Neutrophil (primary cell): Measurements from ENCODE around the gene RGL2.

ENCODE experiments used
- H3K27ac ChIP-seq: fragments of 200-600 bp; sonication (generic); 2 replicates; pipeline ENCODE4 v1.5.1; 2016; ENCODE audit warnings: mild to moderate bottlenecking, moderate library complexity
- H3K27me3 ChIP-seq: fragments of 200-600 bp; sonication (generic); 2 replicates; pipeline ENCODE4 v1.6.0; 2016; ENCODE audit warnings: mild to moderate bottlenecking
- H3K36me3 ChIP-seq: fragments of 200-600 bp; sonication (generic); 2 replicates; pipeline ENCODE4 v1.5.1; 2017
- H3K4me1 ChIP-seq, 2 experiments: fragments of 200-600 bp in 1 of 2; sonication (generic) in 1 of 2; 1 replicate in 1 of 2; 2 replicates in 1 of 2; pipeline versions ENCODE4 v1.5.1 to v1.6.1; 2013 to 2016; ENCODE audit warnings: low read depth in 1 of 2, low read length in 1 of 2, mild to moderate bottlenecking in 1 of 2, moderate library complexity in 1 of 2; ENCODE audit not compliant: control insufficient read depth in 1 of 2, insufficient read depth in 1 of 2
- H3K4me3 ChIP-seq, 2 experiments: fragments of 200-600 bp in 1 of 2; sonication (generic) in 1 of 2; 1 replicate in 1 of 2; 2 replicates in 1 of 2; pipeline ENCODE4 v1.5.1; 2013 to 2016; ENCODE audit warnings: low read depth in 1 of 2, low read length in 1 of 2, mild to moderate bottlenecking in 1 of 2, moderate library complexity in 1 of 2
- H3K9me3 ChIP-seq: fragments of 200-600 bp; sonication (generic); 2 replicates; pipeline ENCODE4 v1.5.1; 2016
- TF ChIP-seq, protein P1 (sequence below): fragments of 200-600 bp; sonication (generic); IDR thresholded peaks from 2 replicates; pipeline ENCODE4 v1.5.1; 2016; ENCODE audit warnings: antibody characterized with exemption

Gene RGL2

DNA sequence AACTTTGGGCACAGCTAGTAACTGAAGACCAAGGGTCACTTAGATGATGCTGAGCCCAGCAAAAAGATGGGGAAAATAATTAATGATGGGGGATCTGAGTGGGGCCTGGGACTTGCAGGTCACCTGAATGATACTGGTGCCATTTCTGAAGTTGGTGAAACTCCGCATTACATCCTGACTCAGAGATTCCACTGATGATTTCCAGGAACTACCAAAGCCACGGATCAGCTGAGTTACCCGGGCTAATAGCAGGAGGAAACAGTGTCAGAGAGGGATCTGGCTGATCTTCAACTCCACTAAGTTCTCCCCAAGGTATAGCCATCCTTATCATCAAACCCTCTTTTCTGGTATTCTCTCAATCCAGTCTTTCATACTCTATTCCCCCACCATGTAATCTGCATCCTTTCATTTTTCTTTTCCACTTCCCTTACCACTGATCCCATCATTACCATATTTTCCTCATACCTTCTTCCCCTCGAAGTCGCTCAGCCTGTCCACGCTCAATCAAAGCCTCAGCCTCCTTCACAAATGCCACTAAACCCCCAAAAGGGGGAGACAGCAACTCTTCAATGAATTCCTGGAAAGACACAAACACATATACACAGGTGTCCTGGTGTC is 47.2 kb downstream of the RGL2 start:
- Histone ChIP-seq H3K4me1 (peaks cover 23 to 24% of the 10 kb centered on the region in 2 experiments), H3K4me3 (no peak overlapping the region), H3K27me3 (peaks cover 17% of the 10 kb centered on the region), H3K9me3 (no peaks in the 10 kb centered on the region), H3K36me3 (peaks cover 5% of the 10 kb centered on the region), H3K27ac (no peak overlapping the region)
- TF ChIP-seq, protein P1, sequence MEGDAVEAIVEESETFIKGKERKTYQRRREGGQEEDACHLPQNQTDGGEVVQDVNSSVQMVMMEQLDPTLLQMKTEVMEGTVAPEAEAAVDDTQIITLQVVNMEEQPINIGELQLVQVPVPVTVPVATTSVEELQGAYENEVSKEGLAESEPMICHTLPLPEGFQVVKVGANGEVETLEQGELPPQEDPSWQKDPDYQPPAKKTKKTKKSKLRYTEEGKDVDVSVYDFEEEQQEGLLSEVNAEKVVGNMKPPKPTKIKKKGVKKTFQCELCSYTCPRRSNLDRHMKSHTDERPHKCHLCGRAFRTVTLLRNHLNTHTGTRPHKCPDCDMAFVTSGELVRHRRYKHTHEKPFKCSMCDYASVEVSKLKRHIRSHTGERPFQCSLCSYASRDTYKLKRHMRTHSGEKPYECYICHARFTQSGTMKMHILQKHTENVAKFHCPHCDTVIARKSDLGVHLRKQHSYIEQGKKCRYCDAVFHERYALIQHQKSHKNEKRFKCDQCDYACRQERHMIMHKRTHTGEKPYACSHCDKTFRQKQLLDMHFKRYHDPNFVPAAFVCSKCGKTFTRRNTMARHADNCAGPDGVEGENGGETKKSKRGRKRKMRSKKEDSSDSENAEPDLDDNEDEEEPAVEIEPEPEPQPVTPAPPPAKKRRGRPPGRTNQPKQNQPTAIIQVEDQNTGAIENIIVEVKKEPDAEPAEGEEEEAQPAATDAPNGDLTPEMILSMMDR, result no peak

- TF ChIP-seq, protein P1, result no peak
- Histone ChIP-seq H3K4me1 (peaks cover 23 to 24% of the 10 kb centered on the region in 2 experiments), H3K27me3 (peaks cover 25% of the 10 kb centered on the region), H3K9me3 (no peaks in the 10 kb centered on the region), H3K27ac (no peak overlapping the region), H3K36me3 (peaks cover 5% of the 10 kb centered on the region), H3K4me3 (no peak overlapping the region)
These were observed 48.0 kb downstream of the RGL2 start for GRCh38 chr6:33250731-33251130.

DNA sequence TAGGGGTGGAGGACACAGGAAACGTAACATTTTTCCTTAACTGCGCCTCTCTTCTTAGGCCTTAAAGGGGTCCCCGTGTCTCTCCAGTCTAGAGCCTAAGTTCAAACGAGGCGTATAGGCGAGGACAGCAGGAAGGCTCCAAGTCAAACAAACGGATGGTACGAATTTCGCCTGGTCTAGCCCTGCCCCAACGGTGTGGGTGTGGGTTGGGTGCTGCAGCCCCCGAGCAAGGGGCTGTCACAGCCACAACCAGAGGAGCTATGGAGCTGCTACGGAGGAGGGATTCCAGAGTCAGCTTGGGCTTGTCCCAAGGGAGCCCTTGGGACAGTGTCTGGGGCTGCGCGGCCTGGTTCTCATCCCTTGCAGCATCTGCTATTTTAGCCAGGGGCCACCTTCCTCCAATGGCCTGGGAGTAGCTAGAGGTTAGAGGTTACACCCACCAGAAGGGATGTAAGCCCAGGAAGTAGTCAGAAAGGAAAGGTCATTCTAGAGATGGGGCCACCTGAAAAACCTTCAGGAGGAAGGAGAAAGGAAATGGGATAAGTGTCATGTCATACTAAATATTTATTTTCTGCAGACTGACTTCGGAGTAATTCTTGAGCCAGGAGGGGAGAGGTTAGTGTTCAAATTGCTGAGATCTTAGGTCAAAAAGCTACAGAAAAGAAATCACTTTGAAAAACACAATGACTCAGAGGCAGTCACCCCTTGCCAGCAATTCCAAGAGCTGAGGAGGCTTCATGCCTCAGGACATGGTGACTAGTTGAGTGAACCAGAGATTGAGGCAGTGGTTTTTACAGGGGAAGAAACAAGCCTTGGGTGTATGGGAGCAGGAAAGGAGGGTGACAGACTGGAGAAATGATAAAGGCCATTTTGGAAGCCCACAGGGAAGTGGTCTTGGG is 48.8 kb downstream of the RGL2 start:
- peaks cover 5% of the 10 kb centered on the region for H3K36me3 ChIP-seq
- H3K4me3 ChIP-seq, result peak overlapping the region; percentile 59 to 67
- TF ChIP-seq, protein P1, result no peak
- H3K9me3 ChIP-seq, result no peaks in the 10 kb centered on the region
- peak overlapping the region; percentile 94 for H3K27ac ChIP-seq
- peaks cover 23 to 24% of the 10 kb centered on the region in 2 experiments for H3K4me1 ChIP-seq
- H3K27me3 ChIP-seq, result peaks cover 32% of the 10 kb centered on the region

DNA sequence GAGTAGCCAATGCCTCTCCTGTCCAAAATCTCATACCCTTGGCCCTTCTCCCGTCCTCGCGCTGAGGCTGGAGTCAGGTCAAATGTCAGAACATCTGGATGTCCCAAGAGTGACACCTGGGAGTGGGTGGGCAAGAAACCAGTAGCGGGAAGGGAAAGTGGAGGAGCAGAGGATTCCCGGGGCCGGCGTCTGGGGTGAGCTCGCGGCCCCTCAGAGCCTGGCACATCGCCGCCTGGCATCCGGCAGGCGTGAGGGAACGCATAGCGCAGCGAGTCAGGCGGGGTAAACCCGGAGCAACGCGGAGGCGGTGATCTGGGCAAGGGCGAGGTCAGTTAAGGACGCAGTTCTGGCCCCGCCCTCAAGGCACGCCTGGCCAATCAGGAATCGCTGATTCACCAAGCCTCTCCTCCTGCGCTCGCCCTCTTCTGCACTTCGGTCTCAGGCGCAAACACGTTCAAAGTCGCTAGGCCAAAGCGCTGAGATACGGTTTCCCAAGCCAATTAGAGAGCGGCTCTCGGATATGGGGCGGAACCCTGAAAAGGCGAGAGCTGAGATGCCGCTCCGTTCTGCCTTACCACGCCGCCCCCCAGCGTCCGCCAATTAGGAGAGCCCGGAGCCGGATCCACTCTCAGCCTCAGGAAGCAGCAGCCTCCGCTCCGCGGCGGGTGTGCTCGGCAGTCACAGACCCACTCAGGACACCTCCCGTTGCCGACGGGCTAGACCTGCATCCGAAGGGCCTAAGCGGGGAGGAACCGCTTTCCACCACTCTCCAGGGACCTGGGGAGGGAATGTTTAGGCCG is 49.6 kb downstream of the RGL2 start:
- peak overlapping the region; percentile 94 for H3K27ac ChIP-seq
- peak overlapping the region; percentile 59 to 67 for H3K4me3 ChIP-seq
- H3K27me3 ChIP-seq, result peaks cover 32% of the 10 kb centered on the region
- peaks cover 5% of the 10 kb centered on the region for H3K36me3 ChIP-seq
- no peaks in the 10 kb centered on the region for H3K9me3 ChIP-seq
- TF ChIP-seq, protein P1, result peak; percentile 61
- H3K4me1 ChIP-seq, result peaks cover 23 to 24% of the 10 kb centered on the region in 2 experiments

- peaks cover 35% of the 10 kb centered on the region for H3K27me3 ChIP-seq
- H3K4me3 ChIP-seq, result peak overlapping the region; percentile 59 to 67
- no peaks in the 10 kb centered on the region for H3K9me3 ChIP-seq
- H3K27ac ChIP-seq, result peak overlapping the region; percentile 94
- peaks cover 5% of the 10 kb centered on the region for H3K36me3 ChIP-seq
- H3K4me1 ChIP-seq, result peaks cover 23 to 24% of the 10 kb centered on the region in 2 experiments
- TF ChIP-seq, protein P1, result no peak
These were observed 50.2 kb downstream of the RGL2 start for GRCh38 chr6:33248643-33248931.
